ENCODE results near the gene AURKAIP1. TPM values are rescaled to one million over a fixed set of nuclear protein-coding genes. Genes with fewer than 3 reads are reported as not detected.

The AURKAIP1 gene
- total RNA-seq, 1 donor from 2014 or later, result 271 TPM

GRCh38 chr1:1329304-1330210 is 45.5 kb downstream of the AURKAIP1 start:
- no peak for DNase-seq
- intact Hi-C loops (cut with DNase I), result no loop called here
- no peak for ATAC-seq (ENCODE audit: poor library complexity)

GRCh38 chr1:1328254-1328653 is 46.8 kb downstream of the AURKAIP1 start:
- intact Hi-C loops (cut with DNase I), result no loop called here
- DNase-seq (no peak), ATAC-seq (ENCODE audit: poor library complexity) (no peak)

- ATAC-seq (ENCODE audit: poor library complexity) (no peak), DNase-seq (no peak)
- intact Hi-C loops (cut with DNase I), result no loop called here
Measured at GRCh38 chr1:1327291-1327690, 47.7 kb downstream of the AURKAIP1 start.

GRCh38 chr1:1326075-1326605 is 48.9 kb downstream of the AURKAIP1 start:
- no peak for DNase-seq
- intact Hi-C loops (cut with DNase I), result no loop called here
- ATAC-seq (ENCODE audit: poor library complexity), result no peak

GRCh38 chr1:1325288-1326074 is 49.5 kb downstream of the AURKAIP1 start:
- DNase-seq, result peak; percentile 84
- intact Hi-C loops (cut with DNase I), result no loop called here

GRCh38 chr1:1324524-1325287 is 50.3 kb downstream of the AURKAIP1 start, which contains the start of the genes CPTP and INTS11:
CPTP (plus strand) TSS chr1:1324802; CDS start chr1:1326911, 2,109 bp downstream.
INTS11 (minus strand) TSS chr1:1324660; CDS start chr1:1324608, 52 bp downstream.
- peak; percentile 95 for DNase-seq
- ATAC-seq (ENCODE audit: poor library complexity), result peak; percentile 84
- intact Hi-C loops (cut with DNase I), result no loop called here

More at GRCh38 chr1:1325288-1326074, 49.5 kb downstream of the AURKAIP1 start:
- ATAC-seq (ENCODE audit: poor library complexity), result peak; percentile 69

GRCh38 chr1:1324084-1324523 is 50.9 kb downstream of the AURKAIP1 start:
- ATAC-seq (ENCODE audit: poor library complexity) (no peak), DNase-seq (no peak)
- intact Hi-C loops (cut with DNase I), result no loop called here

Small RNAs within 50 kb of the gene (microRNA-seq; reads per million reads assigned to microRNA genes)
- gene MIR6808, result not detected

Other genes with a start within 250 kb of the AURKAIP1 start
- 0.22 TPM for gene TTLL10, start 201.3 kb downstream of the AURKAIP1 start, total RNA-seq
- gene TNFRSF18, start 168.6 kb downstream of the AURKAIP1 start, total RNA-seq, result 0.32 TPM
- gene TNFRSF4, start 161.1 kb downstream of the AURKAIP1 start, total RNA-seq, result 2.1 TPM
- gene SDF4, start 143.2 kb downstream of the AURKAIP1 start, total RNA-seq, result 110 TPM
- 8.6 TPM for gene B3GALT6, start 143.0 kb downstream of the AURKAIP1 start, total RNA-seq
- gene C1QTNF12, start 128.5 kb downstream of the AURKAIP1 start, total RNA-seq, result 0.51 TPM
- 34.7 TPM for gene UBE2J2, start 101.4 kb downstream of the AURKAIP1 start, total RNA-seq
- gene SCNN1D, start 94.8 kb downstream of the AURKAIP1 start, total RNA-seq, result 2.6 TPM
- gene ACAP3, start 67.3 kb downstream of the AURKAIP1 start, total RNA-seq, result 56.3 TPM
- gene PUSL1, start 66.6 kb downstream of the AURKAIP1 start, total RNA-seq, result 10.6 TPM
- gene INTS11, start 50.5 kb downstream of the AURKAIP1 start, total RNA-seq, result 70.9 TPM
- gene CPTP, start 50.4 kb downstream of the AURKAIP1 start, total RNA-seq, result 113 TPM
- 0.40 TPM for gene TAS1R3, start 43.9 kb downstream of the AURKAIP1 start, total RNA-seq
- gene DVL1, start 25.8 kb downstream of the AURKAIP1 start, total RNA-seq, result 126 TPM
- gene MXRA8, start 16.7 kb downstream of the AURKAIP1 start, total RNA-seq, result 21.7 TPM
- gene CCNL2, start 24.1 kb upstream of the AURKAIP1 start, total RNA-seq, result 45.7 TPM
- gene MRPL20, start 32.1 kb upstream of the AURKAIP1 start, total RNA-seq, result 144 TPM
- 1.8 TPM for gene ANKRD65, start 46.1 kb upstream of the AURKAIP1 start, total RNA-seq
- gene VWA1, start 60.5 kb upstream of the AURKAIP1 start, total RNA-seq, result 17.1 TPM
- gene ATAD3C, start 74.5 kb upstream of the AURKAIP1 start, total RNA-seq, result 0.94 TPM
- gene ATAD3B, start 96.6 kb upstream of the AURKAIP1 start, total RNA-seq, result 7.9 TPM
- 18.5 TPM for gene ATAD3A, start 137.0 kb upstream of the AURKAIP1 start, total RNA-seq
- gene TMEM240, start 165.4 kb upstream of the AURKAIP1 start, total RNA-seq, result 7.5 TPM
- gene SSU72, start 199.7 kb upstream of the AURKAIP1 start, total RNA-seq, result 106 TPM
- gene FNDC10, start 224.9 kb upstream of the AURKAIP1 start, total RNA-seq, result 2.0 TPM
- 110 TPM for gene MIB2, start 240.3 kb upstream of the AURKAIP1 start, total RNA-seq